Measurements from ENCODE around the gene PANX2.
A peak's percentile ranks its signal among the peaks of the same experiment; 100 is the strongest.

PANX2 gene

DNA sequence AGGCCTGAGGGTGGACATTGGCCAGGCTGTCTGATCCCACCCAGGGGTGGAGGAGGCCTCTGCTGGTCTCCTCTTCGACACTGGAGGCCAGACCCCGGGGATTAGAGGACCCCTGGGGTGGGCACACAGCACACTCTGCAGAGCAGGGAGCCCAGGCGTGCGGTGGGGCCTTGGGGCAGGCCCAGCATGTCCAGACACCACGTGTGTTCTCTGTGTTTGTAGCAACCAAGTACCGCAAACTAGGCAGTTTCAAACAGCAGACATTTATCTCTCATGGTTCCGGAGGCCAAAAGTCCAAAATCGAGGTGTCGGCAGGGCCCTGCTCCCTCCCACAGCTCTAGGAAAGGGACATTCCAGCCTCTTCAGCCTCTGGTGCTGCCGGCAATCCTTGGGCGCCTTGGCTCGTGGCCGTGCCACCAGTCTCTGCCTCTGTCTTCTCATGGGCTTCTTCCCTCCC lies 1.5 kb downstream of the PANX2 start:
- no peak for DNase-seq (ENCODE audit: low spot score)
- peak overlapping the region; percentile 21 for H3K4me3 Mint-ChIP-seq
- H3K27ac Mint-ChIP-seq = no peak overlapping the region
- H3K27me3 Mint-ChIP-seq (ENCODE audit: low read depth) = peaks cover 26% of the 10 kb centered on the region
- H3K36me3 Mint-ChIP-seq (ENCODE audit: low read depth) = no peaks in the 10 kb centered on the region
- peaks cover 3% of the 10 kb centered on the region for H3K4me1 Mint-ChIP-seq (ENCODE audit: low read depth)
- H3K9me3 Mint-ChIP-seq = no peaks in the 10 kb centered on the region

DNA sequence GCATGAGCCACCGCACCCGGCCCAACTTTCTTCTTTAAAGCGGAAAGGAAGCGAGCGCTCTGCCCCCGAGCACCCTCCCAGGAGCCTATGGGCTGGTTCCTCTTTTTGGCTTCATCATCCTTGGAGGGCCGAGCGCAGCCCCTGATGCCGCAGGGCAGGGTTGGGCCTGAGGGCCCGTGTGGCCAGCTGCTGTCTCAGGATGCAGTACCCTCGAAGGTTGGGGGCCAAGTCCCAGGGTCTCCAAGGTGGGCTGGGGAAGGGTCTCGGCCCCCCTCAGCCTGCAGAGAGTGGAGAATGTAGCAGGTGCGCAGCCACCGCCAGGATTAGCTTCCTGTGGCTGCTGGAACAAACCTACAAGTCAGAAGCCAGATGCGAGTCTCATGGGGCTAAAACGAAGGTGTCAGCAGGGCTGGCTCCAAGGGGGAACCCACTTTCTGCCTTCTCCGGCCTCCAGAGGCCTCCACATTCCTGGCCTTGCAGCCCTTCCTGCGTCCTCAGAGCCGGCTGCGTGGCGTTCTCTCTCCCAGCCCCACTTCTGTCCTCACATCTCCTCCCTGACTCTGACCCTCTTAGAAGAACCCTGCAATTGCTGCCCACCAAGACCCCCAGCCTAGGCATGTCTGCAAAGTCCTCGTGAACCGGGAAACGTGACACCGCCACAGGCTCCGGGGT lies 2.9 kb downstream of the PANX2 start:
- Mint-ChIP-seq H3K36me3 (ENCODE audit: low read depth) (no peaks in the 10 kb centered on the region), H3K27me3 (ENCODE audit: low read depth) (peaks cover 17% of the 10 kb centered on the region), H3K9me3 (no peaks in the 10 kb centered on the region), H3K4me3 (no peak overlapping the region), H3K27ac (no peak overlapping the region), H3K4me1 (ENCODE audit: low read depth) (peaks cover 3% of the 10 kb centered on the region)
- DNase-seq (ENCODE audit: low spot score) = no peak

DNA sequence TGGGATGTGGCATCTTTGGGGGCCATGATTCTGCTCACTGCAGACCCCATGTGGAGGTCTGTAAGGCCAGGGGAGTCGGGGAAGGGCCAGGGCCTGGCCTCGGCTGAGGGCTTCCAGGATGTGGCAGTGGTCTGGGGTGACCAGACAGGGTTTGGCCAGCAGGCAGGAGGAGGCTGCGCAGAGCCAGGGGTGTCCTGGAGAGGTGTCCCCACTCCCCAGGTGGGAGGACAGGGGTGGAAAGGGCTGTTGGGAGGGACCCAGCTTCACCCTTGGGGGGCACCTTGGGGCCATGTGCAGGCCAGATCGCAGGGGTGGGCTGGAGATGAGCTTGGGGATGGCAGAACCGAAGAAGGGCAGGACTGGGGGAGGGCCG lies 3.4 kb downstream of the PANX2 start:
- Mint-ChIP-seq H3K27me3 (ENCODE audit: low read depth) (peaks cover 11% of the 10 kb centered on the region), H3K27ac (no peak overlapping the region), H3K4me1 (ENCODE audit: low read depth) (peaks cover under 1% of the 10 kb centered on the region), H3K9me3 (no peaks in the 10 kb centered on the region), H3K36me3 (ENCODE audit: low read depth) (no peaks in the 10 kb centered on the region), H3K4me3 (no peak overlapping the region)
- no peak for DNase-seq (ENCODE audit: low spot score)

DNA sequence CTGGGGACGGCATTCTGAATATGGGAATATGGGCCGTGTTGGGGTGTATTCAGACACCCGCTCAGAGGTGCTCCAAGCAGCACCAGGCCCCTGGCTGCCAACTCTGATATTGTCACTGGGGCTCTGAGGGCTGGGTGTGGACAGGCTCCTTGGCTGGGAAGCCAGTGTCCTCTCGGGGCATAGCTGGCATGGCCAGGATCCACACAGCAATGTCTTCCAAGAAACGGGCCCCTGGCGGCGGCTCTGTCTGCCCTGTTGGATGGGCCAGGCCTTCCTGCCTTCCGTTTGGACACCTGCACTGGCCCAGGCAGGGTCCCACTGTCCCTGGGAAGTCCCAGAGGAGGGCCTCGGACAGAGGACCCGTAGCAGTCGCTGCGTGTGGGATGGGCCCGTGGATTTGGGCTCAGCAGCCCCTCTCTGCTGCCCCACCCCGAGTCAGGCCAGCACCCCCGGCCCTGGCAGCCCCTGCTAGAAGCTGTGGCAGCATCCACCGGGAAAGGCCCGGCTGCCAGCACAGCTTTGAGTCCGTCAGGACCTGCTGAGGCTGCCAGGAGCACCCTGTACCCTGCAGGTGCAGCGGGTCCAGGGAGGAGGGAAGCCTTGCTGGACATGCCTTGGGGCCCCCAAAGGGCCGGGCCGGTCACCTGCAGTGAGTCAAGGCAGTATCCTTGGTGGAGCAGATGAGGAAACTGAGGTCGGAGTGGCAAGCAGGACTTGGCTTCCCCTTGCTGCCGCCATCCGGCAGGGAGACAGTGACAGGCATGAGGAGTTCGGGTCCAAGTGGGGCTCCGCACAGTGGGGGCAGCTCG lies 4.1 kb downstream of the PANX2 start:
- no peak overlapping the region for H3K27ac Mint-ChIP-seq
- H3K4me1 Mint-ChIP-seq (ENCODE audit: low read depth) = no peaks in the 10 kb centered on the region
- DNase-seq (ENCODE audit: low spot score) = no peak
- no peak overlapping the region for H3K4me3 Mint-ChIP-seq
- H3K9me3 Mint-ChIP-seq = no peaks in the 10 kb centered on the region
- no peaks in the 10 kb centered on the region for H3K36me3 Mint-ChIP-seq (ENCODE audit: low read depth)
- peaks cover 7% of the 10 kb centered on the region for H3K27me3 Mint-ChIP-seq (ENCODE audit: low read depth)

DNA sequence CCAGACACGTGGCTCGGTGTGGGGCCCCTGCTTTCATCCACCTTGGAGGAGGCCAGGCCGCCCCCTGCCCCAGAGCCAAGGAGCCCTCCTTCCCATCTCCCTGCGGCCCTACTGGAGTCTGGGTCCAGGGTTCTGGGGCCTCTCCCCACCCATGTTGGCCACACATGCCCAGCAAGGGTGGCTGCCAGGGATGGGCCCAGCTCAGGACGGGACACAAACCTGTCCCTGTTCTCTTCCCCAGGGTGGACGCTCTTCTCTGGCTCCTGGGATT lies 4.6 kb downstream of the PANX2 start:
- no peaks in the 10 kb centered on the region for H3K9me3 Mint-ChIP-seq

DNA sequence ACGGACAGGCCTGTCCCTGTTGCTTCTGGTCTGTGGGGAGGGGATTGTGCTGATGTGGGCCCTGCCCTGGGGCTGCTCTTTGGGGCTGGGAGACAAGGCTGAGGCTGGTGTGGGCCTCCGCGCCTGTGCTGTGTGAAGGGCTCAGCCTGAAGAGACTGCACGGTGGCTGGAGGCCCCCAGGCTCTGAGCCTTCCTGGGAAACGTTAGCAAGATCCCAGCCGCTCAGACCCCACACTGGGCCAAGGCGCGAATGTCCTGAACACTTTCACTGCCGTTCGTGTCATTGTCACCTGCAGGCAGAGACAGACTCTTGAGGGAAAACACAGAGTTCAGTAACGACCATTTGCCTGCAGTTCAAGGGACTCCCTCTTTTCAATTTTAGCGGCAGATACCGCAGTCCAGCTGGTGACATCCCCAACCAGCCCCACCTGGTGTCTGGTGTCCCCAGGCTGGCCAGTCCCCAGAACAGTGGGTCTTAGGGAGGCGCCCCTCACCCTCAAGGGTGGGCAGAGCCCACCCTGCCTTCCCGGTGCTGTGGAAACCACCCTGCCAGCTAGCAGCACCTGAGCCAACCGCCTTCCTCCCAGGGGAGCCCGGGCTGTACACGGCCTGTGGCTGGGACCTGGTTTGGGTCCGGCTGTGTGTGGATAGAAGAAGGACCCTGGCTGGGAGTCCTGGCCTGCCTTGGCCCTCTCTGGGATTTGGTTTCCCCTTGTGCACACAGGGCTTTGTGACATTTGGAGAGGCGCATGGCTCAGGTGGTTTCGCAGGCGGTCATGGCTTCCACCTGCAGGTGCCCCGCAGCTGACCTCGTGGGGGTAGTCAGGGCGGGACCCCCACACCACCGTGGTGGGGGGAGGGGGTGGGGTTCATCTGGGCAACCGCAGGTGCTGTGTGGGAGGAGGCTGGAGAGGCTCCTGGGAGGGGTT lies 5.7 kb downstream of the PANX2 start:
- DNase-seq (ENCODE audit: low spot score) = no peak
- Mint-ChIP-seq H3K27me3 (ENCODE audit: low read depth) (peaks cover 5% of the 10 kb centered on the region), H3K36me3 (ENCODE audit: low read depth) (no peaks in the 10 kb centered on the region), H3K4me1 (ENCODE audit: low read depth) (peaks cover 2% of the 10 kb centered on the region), H3K9me3 (no peaks in the 10 kb centered on the region), H3K27ac (no peak overlapping the region), H3K4me3 (no peak overlapping the region)

More for the DNA sequence above, 4.6 kb downstream of the PANX2 start:
- no peak overlapping the region for H3K4me3 Mint-ChIP-seq
- H3K27ac Mint-ChIP-seq = no peak overlapping the region
- peaks cover 2% of the 10 kb centered on the region for H3K4me1 Mint-ChIP-seq (ENCODE audit: low read depth)
- H3K36me3 Mint-ChIP-seq (ENCODE audit: low read depth) = no peaks in the 10 kb centered on the region
- peaks cover 7% of the 10 kb centered on the region for H3K27me3 Mint-ChIP-seq (ENCODE audit: low read depth)
- no peak for DNase-seq (ENCODE audit: low spot score)

DNA sequence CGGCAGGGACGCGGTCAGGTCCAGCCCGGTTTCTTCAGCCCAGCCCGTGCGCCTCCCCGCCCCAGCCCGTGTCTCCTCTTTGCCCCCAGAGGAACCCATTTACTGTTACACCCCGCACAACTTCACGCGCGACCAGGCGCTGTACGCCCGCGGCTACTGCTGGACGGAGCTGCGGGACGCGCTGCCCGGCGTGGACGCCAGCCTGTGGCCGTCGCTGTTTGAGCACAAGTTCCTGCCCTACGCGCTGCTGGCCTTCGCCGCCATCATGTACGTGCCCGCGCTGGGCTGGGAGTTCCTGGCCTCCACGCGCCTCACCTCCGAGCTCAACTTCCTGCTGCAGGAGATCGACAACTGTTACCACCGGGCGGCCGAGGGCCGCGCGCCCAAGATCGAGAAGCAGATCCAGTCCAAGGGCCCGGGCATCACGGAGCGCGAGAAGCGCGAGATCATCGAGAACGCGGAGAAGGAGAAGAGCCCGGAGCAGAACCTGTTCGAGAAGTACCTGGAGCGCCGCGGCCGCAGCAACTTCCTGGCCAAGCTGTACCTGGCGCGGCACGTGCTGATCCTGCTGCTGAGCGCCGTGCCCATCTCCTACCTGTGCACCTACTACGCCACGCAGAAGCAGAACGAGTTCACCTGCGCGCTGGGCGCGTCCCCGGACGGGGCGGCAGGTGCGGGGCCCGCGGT lies 6.5 kb downstream of the PANX2 start:
- Mint-ChIP-seq H3K4me1 (ENCODE audit: low read depth) (peaks cover 2% of the 10 kb centered on the region), H3K27me3 (ENCODE audit: low read depth) (peaks cover 5% of the 10 kb centered on the region), H3K27ac (no peak overlapping the region), H3K36me3 (ENCODE audit: low read depth) (no peaks in the 10 kb centered on the region), H3K9me3 (no peaks in the 10 kb centered on the region), H3K4me3 (no peak overlapping the region)
- DNase-seq (ENCODE audit: low spot score) = no peak

DNA sequence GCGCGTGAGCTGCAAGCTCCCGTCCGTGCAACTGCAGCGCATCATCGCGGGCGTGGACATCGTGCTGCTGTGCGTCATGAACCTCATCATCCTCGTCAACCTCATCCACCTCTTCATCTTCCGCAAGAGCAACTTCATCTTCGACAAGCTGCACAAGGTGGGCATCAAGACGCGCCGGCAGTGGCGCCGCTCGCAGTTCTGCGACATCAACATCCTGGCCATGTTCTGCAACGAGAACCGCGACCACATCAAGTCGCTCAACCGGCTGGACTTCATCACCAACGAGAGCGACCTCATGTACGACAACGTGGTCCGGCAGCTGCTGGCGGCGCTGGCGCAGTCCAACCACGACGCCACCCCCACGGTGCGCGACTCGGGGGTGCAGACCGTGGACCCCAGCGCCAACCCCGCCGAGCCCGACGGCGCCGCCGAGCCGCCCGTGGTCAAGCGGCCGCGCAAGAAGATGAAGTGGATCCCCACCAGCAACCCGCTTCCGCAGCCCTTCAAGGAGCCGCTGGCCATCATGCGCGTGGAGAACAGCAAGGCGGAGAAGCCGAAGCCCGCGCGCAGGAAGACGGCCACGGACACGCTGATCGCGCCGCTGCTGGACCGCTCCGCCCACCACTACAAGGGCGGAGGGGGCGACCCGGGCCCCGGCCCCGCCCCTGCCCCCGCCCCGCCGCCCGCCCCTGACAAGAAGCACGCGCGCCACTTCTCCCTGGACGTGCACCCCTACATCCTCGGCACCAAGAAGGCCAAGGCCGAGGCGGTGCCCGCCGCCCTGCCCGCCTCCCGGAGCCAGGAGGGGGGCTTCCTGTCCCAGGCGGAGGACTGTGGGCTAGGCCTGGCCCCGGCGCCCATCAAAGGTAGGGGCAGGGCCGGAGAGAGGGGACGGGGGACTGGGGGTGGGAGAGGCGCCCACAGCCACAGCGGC lies 7.3 kb downstream of the PANX2 start:
- H3K4me3 Mint-ChIP-seq = no peak overlapping the region
- H3K27ac Mint-ChIP-seq = no peak overlapping the region
- no peaks in the 10 kb centered on the region for H3K9me3 Mint-ChIP-seq
- H3K36me3 Mint-ChIP-seq (ENCODE audit: low read depth) = no peaks in the 10 kb centered on the region
- no peaks in the 10 kb centered on the region for H3K27me3 Mint-ChIP-seq (ENCODE audit: low read depth)
- peaks cover 2% of the 10 kb centered on the region for H3K4me1 Mint-ChIP-seq (ENCODE audit: low read depth)
- no peak for DNase-seq (ENCODE audit: low spot score)

DNA sequence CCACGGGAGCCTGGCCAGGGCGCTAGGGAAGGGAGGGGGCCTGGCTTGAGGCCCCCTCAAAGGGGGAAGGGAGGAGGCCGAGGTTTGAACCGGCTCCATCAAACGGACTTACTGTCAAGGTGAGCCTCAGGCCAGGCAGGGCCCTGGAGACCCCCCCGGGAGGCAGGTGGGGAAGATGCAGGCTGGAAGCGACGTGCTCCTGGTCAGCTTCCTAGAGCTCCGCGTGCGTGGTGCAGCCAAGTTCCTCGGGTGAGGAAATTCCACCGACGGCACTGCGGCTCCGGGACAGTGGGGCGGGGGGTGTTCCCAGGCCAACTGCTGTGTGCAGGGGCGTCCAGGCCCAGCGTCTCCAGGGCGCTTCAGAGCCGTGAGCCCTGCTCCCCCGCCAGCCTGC lies 7.9 kb downstream of the PANX2 start:
- H3K27me3 Mint-ChIP-seq (ENCODE audit: low read depth) = no peaks in the 10 kb centered on the region
- no peak overlapping the region for H3K4me3 Mint-ChIP-seq
- H3K27ac Mint-ChIP-seq = no peak overlapping the region
- H3K36me3 Mint-ChIP-seq (ENCODE audit: low read depth) = no peaks in the 10 kb centered on the region
- H3K4me1 Mint-ChIP-seq (ENCODE audit: low read depth) = peaks cover 2% of the 10 kb centered on the region
- DNase-seq (ENCODE audit: low spot score) = no peak
- H3K9me3 Mint-ChIP-seq = no peaks in the 10 kb centered on the region

DNA sequence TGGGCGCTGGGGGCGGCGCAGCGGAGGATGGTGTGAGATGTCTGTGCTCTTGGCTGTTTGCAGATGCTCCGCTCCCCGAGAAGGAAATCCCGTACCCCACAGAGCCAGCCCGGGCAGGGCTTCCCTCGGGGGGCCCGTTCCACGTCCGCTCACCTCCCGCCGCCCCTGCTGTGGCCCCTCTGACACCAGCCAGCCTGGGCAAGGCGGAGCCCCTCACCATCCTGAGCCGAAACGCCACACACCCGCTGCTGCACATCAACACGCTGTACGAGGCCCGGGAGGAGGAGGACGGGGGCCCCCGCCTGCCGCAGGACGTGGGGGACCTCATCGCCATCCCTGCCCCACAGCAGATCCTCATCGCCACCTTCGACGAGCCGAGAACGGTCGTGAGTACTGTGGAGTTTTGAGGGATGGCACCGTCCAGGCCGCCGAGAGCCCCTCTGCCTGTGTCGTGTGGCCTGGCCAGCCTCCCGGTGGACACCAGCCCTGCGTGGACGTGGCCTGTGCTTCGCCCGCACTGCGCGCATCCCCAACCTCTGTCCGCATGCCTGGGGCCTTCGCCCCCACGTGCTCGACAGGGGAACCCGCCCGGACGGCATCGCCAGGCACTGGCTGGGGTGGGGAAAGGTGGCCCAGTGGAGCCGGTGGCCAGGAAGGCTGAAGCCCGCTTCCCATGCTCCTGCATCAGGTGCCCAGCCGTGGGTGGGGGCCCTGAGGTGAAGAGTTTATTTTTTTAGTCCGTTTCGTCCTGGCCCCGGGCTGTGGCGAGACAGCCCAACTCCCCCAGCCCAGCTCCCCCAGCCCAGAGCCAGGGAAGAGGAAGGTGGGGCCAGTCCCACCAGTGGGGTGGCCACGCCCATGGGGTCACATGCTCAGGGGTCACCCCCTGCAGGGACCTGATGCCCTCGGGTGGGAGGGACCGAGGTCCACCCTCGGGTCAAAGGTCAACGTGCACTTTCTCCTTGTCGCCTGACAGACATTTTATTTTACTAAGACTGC lies 8.6 kb downstream of the PANX2 start:
- Mint-ChIP-seq H3K36me3 (ENCODE audit: low read depth) (no peaks in the 10 kb centered on the region), H3K27me3 (ENCODE audit: low read depth) (no peaks in the 10 kb centered on the region), H3K4me3 (no peak overlapping the region), H3K9me3 (no peaks in the 10 kb centered on the region), H3K27ac (no peak overlapping the region), H3K4me1 (ENCODE audit: low read depth) (peaks cover 3% of the 10 kb centered on the region)
- no peak for DNase-seq (ENCODE audit: low spot score)

DNA sequence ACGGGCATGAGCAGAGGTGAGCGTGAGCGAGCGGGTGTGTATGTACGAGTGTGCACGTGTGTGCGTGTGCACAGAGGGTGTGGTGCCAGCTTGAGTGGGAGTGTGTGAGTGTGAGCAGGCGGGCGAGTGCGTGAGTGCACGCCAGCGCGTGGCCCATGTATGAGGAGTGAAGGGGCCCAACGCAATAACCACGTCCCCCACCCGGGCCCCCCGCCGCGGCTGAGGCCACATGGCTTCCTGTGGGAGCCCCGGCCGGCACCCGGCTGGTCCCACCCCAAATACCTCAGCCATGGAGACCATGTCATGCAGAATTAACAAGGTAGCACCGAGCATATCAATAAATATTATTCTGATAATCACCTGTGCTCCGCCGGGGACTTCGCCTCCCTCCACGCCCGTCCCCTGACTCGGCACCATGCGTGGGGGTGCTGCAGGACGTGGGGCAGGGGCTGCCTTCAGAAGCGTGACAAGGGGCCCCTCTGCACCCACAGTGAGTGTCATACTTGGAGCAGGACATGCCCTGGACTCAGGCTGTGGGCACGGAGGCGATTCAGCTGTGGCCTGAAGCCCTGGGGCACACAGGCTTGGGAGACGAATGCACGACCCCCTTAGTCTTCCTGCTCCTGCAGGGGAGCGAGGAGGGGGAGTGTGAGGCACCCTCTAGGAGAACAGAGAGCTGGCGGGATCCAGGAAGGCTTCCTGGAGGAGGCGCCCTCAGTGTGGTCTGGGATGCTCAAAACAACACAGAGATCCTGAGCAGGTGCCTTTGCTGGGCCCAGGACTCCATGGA lies 9.6 kb downstream of the PANX2 start:
- H3K27me3 Mint-ChIP-seq (ENCODE audit: low read depth) = peaks cover 2% of the 10 kb centered on the region
- H3K4me3 Mint-ChIP-seq = no peak overlapping the region
- DNase-seq (ENCODE audit: low spot score) = no peak
- no peak overlapping the region for H3K27ac Mint-ChIP-seq
- no peaks in the 10 kb centered on the region for H3K9me3 Mint-ChIP-seq
- H3K4me1 Mint-ChIP-seq (ENCODE audit: low read depth) = peaks cover 7% of the 10 kb centered on the region
- no peaks in the 10 kb centered on the region for H3K36me3 Mint-ChIP-seq (ENCODE audit: low read depth)
